Tibial artery (tissue), 4 donors: Measurements from ENCODE around the gene ADGRF3.

Source experiments
- DNase-seq, 2 donors: peaks; one replicate each; pipeline ENCODE4 v3.0.0-alpha.2; 2019
- H3K27ac ChIP-seq, 2 donors: fragments of 200-600 bp; sonication (generic) in 1 of 2; 1 replicate in 1 of 2; 2 replicates in 1 of 2; pipeline ENCODE4 v1.5.1; 2018 to 2019; ENCODE audit warnings: mild to moderate bottlenecking in 1 of 2
- H3K27me3 ChIP-seq, 2 donors: fragments of 200-600 bp; sonication (generic) in 1 of 2; one replicate each; pipeline versions ENCODE4 v1.5.1 to v1.6.0; 2016 to 2019
- H3K36me3 ChIP-seq, 3 donors: fragments of 200-600 bp; sonication (generic) in 2 of 3; one replicate each; pipeline ENCODE4 v1.5.1; 2016 to 2019; ENCODE audit warnings: mild to moderate bottlenecking in 2 of 3
- H3K4me1 ChIP-seq, 4 donors: fragments of 200-600 bp; sonication (generic) in 2 of 4; 1 replicate in 3 of 4; 2 replicates in 1 of 4; pipeline ENCODE4 v1.5.1; 2016 to 2019
- H3K4me3 ChIP-seq, 2 donors: fragments of 200-600 bp; sonication (generic) in 1 of 2; 1 replicate in 1 of 2; 2 replicates in 1 of 2; pipeline ENCODE4 v1.5.1; 2018 to 2019; ENCODE audit warnings: mild to moderate bottlenecking in 2 of 2
- H3K9me3 ChIP-seq, 3 donors: fragments of 200-600 bp; sonication (generic) in 1 of 3; one replicate each; pipeline ENCODE4 v1.5.1; 2016 to 2019
- intact Hi-C: fragments of 100-400 bp; cut with DNase I; formaldehyde crosslinking; loops from one replicate; pipeline ENCODE4 v1.15.0; 2023; ENCODE audit warnings: low total_unique reads
- TF ChIP-seq, protein P1 (sequence below), 2 experiments: fragments of 200-600 bp in 1 of 2; fragments of 450-650 bp in 1 of 2; IDR thresholded peaks; one replicate each; pipeline ENCODE4 v1.5.1; 2017 to 2019; ENCODE audit warnings: antibody characterized with exemption in 2 of 2, mild to moderate bottlenecking in 1 of 2, moderate library complexity in 1 of 2

The ADGRF3 gene

DNA sequence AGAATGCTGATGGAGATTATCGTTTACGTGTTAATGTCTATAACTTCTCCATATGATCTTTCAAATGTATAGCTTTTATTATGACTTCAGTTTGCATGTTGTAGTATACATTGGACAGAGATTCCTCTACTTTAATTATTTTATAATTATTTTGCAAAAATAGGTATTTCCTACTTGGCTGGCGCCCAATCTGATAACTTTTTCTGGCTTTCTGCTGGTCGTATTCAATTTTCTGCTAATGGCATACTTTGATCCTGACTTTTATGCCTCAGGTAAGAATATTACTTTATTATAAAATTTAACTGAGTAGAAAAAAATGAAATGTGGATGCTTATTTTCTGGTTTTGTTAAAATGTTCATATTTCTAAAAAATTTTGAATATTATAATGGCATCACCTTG lies 18.1 kb upstream of the ADGRF3 start:
- TF ChIP-seq, protein P1, sequence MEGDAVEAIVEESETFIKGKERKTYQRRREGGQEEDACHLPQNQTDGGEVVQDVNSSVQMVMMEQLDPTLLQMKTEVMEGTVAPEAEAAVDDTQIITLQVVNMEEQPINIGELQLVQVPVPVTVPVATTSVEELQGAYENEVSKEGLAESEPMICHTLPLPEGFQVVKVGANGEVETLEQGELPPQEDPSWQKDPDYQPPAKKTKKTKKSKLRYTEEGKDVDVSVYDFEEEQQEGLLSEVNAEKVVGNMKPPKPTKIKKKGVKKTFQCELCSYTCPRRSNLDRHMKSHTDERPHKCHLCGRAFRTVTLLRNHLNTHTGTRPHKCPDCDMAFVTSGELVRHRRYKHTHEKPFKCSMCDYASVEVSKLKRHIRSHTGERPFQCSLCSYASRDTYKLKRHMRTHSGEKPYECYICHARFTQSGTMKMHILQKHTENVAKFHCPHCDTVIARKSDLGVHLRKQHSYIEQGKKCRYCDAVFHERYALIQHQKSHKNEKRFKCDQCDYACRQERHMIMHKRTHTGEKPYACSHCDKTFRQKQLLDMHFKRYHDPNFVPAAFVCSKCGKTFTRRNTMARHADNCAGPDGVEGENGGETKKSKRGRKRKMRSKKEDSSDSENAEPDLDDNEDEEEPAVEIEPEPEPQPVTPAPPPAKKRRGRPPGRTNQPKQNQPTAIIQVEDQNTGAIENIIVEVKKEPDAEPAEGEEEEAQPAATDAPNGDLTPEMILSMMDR (IDR thresholded peaks at IDR 0.05), result no peak
- no peak for DNase-seq
- Histone ChIP-seq H3K27me3 (no peaks in the 10 kb centered on the region), H3K27ac (no peak overlapping the region), H3K36me3 (peaks cover 4 to 14% (median 7%) of the 10 kb centered on the region in 3 donors), H3K4me3 (no peak overlapping the region), H3K9me3 (no peaks in the 10 kb centered on the region), H3K4me1 (no peaks in the 10 kb centered on the region)
- intact Hi-C loops, result no loop called here

DNA sequence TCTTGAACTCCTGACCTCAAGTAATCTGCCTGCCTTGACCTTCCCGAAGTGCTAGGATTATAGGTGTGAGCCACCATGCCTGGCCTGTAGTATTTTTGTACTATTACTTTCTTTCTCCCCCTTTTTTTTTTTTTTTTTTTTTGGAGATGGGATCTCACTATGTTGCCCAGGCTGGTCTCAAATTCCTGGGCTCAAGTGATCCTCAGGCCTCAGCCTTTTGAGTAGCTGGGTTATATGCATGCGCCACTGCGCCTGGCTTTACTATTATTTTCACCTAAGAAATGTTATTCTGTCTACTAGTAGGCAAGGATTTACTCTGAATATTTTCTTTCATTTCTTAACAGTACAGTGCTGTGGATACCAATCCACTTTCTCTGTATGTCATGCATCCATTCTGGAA lies 17.4 kb upstream of the ADGRF3 start:
- intact Hi-C loops, result no loop called here
- Histone ChIP-seq H3K36me3 (peaks cover 4 to 14% (median 7%) of the 10 kb centered on the region in 3 donors), H3K9me3 (no peaks in the 10 kb centered on the region)

DNA sequence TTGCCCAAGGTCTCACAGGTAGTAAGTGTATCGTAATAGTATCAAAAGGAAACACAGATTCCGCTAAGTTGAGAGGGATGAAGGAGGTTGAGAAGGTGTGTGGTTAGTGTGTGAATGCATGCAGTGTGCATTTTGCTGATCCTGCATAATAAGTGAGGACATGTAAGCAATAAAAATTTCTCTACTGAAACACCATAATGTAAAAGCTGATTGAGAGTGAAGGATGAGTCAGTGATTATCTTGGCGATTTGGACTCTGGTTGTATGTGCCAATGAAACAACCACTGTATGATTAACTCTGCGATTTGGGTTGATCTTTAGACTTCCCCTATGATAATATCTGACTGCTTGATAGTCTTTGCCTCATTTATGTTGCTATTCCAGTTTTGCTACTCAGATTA lies 16.7 kb upstream of the ADGRF3 start:
- Histone ChIP-seq H3K36me3 (peaks cover 4 to 11% (median 7%) of the 10 kb centered on the region in 3 donors), H3K27ac (no peak overlapping the region), H3K27me3 (no peaks in the 10 kb centered on the region), H3K4me1 (no peaks in the 10 kb centered on the region), H3K4me3 (no peak overlapping the region), H3K9me3 (no peaks in the 10 kb centered on the region)
- intact Hi-C loops, result no loop called here
- TF ChIP-seq, protein P1 (IDR thresholded peaks at IDR 0.05), result no peak
- no peak for DNase-seq

More for the DNA sequence above, 17.4 kb upstream of the ADGRF3 start:
- TF ChIP-seq, protein P1 (IDR thresholded peaks at IDR 0.05), result no peak
- Histone ChIP-seq H3K27ac (no peak overlapping the region), H3K4me3 (no peak overlapping the region), H3K4me1 (no peaks in the 10 kb centered on the region), H3K27me3 (no peaks in the 10 kb centered on the region)
- DNase-seq, result no peak

DNA sequence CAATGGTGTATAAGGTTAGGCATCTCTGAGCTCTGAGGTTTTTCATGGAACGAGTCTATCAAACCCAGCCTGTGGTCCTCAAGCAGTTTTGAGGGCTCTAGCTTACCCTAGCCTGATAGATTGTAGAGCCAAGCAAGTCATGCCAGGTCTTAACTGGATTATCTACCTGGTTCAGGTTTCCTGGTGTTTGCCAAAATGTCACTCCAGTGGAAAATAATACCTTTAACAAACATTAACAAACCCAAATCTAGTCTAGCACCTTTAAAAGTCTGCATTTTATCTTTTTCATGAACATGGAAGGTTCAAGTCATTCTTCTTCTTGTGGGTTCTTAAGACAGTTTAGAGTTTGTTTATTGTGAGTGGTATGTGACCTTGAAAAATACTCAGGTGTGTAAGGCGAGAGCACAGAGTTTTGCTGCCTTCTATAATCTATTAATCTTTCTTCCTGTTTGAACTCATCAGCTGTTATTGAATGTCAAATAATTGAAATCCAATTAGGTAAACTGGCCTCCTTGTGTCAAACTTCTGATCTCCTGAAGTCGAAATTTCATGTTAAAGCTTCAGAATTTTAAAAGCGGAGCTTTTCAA lies 13.4 kb upstream of the ADGRF3 start:
- no peak overlapping the region for H3K4me3 ChIP-seq
- intact Hi-C loops, result no loop called here
- no peaks in the 10 kb centered on the region for H3K27me3 ChIP-seq
- no peaks in the 10 kb centered on the region for H3K9me3 ChIP-seq
- H3K36me3 ChIP-seq, result no peaks in the 10 kb centered on the region
- H3K27ac ChIP-seq, result no peak overlapping the region
- DNase-seq, result no peak
- TF ChIP-seq, protein P1 (IDR thresholded peaks at IDR 0.05), result no peak
- peaks cover 0 to 5% (median 0%) of the 10 kb centered on the region in 4 donors for H3K4me1 ChIP-seq

DNA sequence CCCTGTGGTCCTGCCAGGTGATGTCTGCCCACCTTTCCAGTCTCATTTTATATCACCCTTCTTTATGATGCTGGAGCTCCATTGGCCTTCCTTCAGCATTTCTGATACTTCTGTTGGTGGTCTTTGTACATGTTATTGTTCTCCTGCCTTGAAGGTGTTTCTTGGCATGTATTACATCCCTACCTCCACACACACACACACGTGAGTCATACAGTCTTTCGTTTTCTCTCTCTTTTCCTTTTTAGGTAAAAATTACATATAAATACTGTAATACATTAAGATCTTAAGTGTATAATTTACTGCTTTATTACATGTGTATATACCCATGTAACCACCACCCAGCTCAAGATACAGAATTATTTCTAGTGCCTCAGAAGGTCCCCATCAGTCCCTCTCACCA lies 10.2 kb upstream of the ADGRF3 start:
- no peak overlapping the region for H3K4me3 ChIP-seq

More for the DNA sequence above, 10.2 kb upstream of the ADGRF3 start:
- H3K27me3 ChIP-seq, result no peaks in the 10 kb centered on the region
- H3K9me3 ChIP-seq, result no peaks in the 10 kb centered on the region
- DNase-seq, result no peak
- intact Hi-C loops, result no loop called here
- H3K4me1 ChIP-seq, result peaks cover 0 to 5% (median 0%) of the 10 kb centered on the region in 4 donors
- TF ChIP-seq, protein P1 (IDR thresholded peaks at IDR 0.05), result no peak
- H3K27ac ChIP-seq, result no peak overlapping the region
- H3K36me3 ChIP-seq, result no peaks in the 10 kb centered on the region
